H9 (cell line): ENCODE data around the gene TMPRSS2. TPM values are rescaled to one million over a fixed set of nuclear protein-coding genes. Genes with fewer than 3 reads are reported as not detected.

ENCODE experiments used
- DNase-seq: peaks from one replicate; pipeline ENCODE4 v3.0.0-alpha.2; 2017
- H2AFZ ChIP-seq: one replicate; pipeline ENCODE4 v1.6.1; 2013; ENCODE audit warnings: mild to moderate bottlenecking, low read length, control low read depth, moderate library complexity
- H2AK5ac ChIP-seq: 2 replicates; pipeline ENCODE4 v1.6.1; 2013; ENCODE audit warnings: low read length, control low read depth, mixed read lengths; ENCODE audit not compliant: insufficient read length
- H2BK120ac ChIP-seq: one replicate; pipeline ENCODE4 v1.6.1; 2013; ENCODE audit warnings: low read depth, mild to moderate bottlenecking, low read length, control low read depth, inconsistent platforms; ENCODE audit not compliant: poor library complexity, severe bottlenecking
- H2BK12ac ChIP-seq: 2 replicates; pipeline ENCODE4 v1.6.1; 2013; ENCODE audit warnings: low read length, control low read depth, mixed read lengths, low read depth; ENCODE audit not compliant: insufficient read length
- H2BK15ac ChIP-seq: 2 replicates; pipeline ENCODE4 v1.6.1; 2013; ENCODE audit warnings: low read depth, low read length, control low read depth
- H2BK20ac ChIP-seq: one replicate; pipeline ENCODE4 v1.6.1; 2013; ENCODE audit warnings: low read depth, mild to moderate bottlenecking, low read length, control low read depth, inconsistent platforms; ENCODE audit not compliant: poor library complexity, severe bottlenecking
- H2BK5ac ChIP-seq: 2 replicates; pipeline ENCODE4 v1.6.1; 2013; ENCODE audit warnings: low read length, control low read depth, mixed read lengths; ENCODE audit not compliant: insufficient read length
- H3K14ac ChIP-seq: 2 replicates; pipeline ENCODE4 v1.6.1; 2013; ENCODE audit warnings: low read length, control low read depth; ENCODE audit not compliant: insufficient read depth
- H3K18ac ChIP-seq: 2 replicates; pipeline ENCODE4 v1.6.1; 2013; ENCODE audit warnings: low read depth, mild to moderate bottlenecking, mixed read lengths, low read length, control low read depth; ENCODE audit not compliant: insufficient read length
- H3K23ac ChIP-seq: 2 replicates; pipeline ENCODE4 v1.6.1; 2013; ENCODE audit warnings: low read length, control low read depth, mixed read lengths, low read depth; ENCODE audit not compliant: insufficient read length
- H3K23me2 ChIP-seq: 2 replicates; pipeline ENCODE4 v1.6.1; 2013; ENCODE audit warnings: low read depth, mild to moderate bottlenecking, mixed read lengths, low read length, control low read depth; ENCODE audit not compliant: insufficient read length, poor library complexity, severe bottlenecking
- H3K27ac ChIP-seq: 2 replicates; pipeline ENCODE4 v1.5.1; 2013; ENCODE audit warnings: low read length, control low read depth, mixed read lengths, low read depth; ENCODE audit not compliant: insufficient read length
- H3K27me3 ChIP-seq: 2 replicates; pipeline ENCODE4 v1.6.1; 2013; ENCODE audit warnings: low read length, control low read depth, inconsistent platforms; ENCODE audit not compliant: insufficient read depth
- H3K4ac ChIP-seq: 2 replicates; pipeline ENCODE4 v1.6.1; 2013; ENCODE audit warnings: low read depth, mild to moderate bottlenecking, control low read depth, inconsistent platforms, low read length, moderate library complexity
- H3K4me1 ChIP-seq: 2 replicates; pipeline ENCODE4 v1.6.1; 2013; ENCODE audit warnings: low read length, control low read depth, inconsistent platforms; ENCODE audit not compliant: insufficient read depth
- H3K4me2 ChIP-seq: 2 replicates; pipeline ENCODE4 v1.6.1; 2013; ENCODE audit warnings: low read length, control low read depth, mixed read lengths; ENCODE audit not compliant: insufficient read length, insufficient read depth
- H3K56ac ChIP-seq: 2 replicates; pipeline ENCODE4 v1.6.1; 2013; ENCODE audit warnings: low read depth, mild to moderate bottlenecking, mixed read lengths, low read length, control low read depth; ENCODE audit not compliant: insufficient read length
- H3K79me1 ChIP-seq: 2 replicates; pipeline ENCODE4 v1.6.1; 2013; ENCODE audit warnings: low read depth, mild to moderate bottlenecking, moderate library complexity, low read length, control low read depth, inconsistent platforms; ENCODE audit not compliant: insufficient read depth, poor library complexity, severe bottlenecking
- H3K79me2 ChIP-seq: 2 replicates; pipeline ENCODE4 v1.6.1; 2013; ENCODE audit warnings: low read length, control low read depth, inconsistent platforms; ENCODE audit not compliant: insufficient read depth
- H3K9ac ChIP-seq: 2 replicates; pipeline ENCODE4 v1.6.1; 2013; ENCODE audit warnings: low read length, control low read depth, mixed read lengths; ENCODE audit not compliant: insufficient read length; ENCODE audit errors: extremely low read depth
- H3K9me3 ChIP-seq: one replicate; pipeline ENCODE4 v1.6.1; 2013; ENCODE audit warnings: low read depth, low read length, inconsistent platforms; ENCODE audit not compliant: control insufficient read depth
- H3T11ph ChIP-seq: one replicate; pipeline ENCODE4 v1.6.1; 2013; ENCODE audit warnings: mild to moderate bottlenecking, low read length, control low read depth, inconsistent platforms
- H4K20me1 ChIP-seq: one replicate; pipeline ENCODE4 v1.6.1; 2013; ENCODE audit not compliant: control insufficient read depth, insufficient read length, insufficient read depth
- H4K5ac ChIP-seq: 2 replicates; pipeline ENCODE4 v1.6.1; 2013; ENCODE audit warnings: low read depth, mild to moderate bottlenecking, mixed read lengths, low read length, control low read depth; ENCODE audit not compliant: insufficient read length
- H4K8ac ChIP-seq: replicated peaks from 2 replicates; pipeline ENCODE4 v1.6.1; 2013; ENCODE audit warnings: low read length, control low read depth, mixed read lengths, low read depth; ENCODE audit not compliant: insufficient read length
- H4K91ac ChIP-seq: 2 replicates; pipeline ENCODE4 v1.6.1; 2013; ENCODE audit warnings: low read depth, mild to moderate bottlenecking, moderate library complexity, mixed read lengths, low read length, control low read depth; ENCODE audit not compliant: insufficient read length
- H3K27ac Mint-ChIP-seq, 3 experiments: 2 replicates in 2 of 3; 3 replicates in 1 of 3; pipeline ENCODE4 v1.8.0; 2020 to 2021; ENCODE audit warnings: mixed read lengths in 3 of 3, mild to moderate bottlenecking in 1 of 3, moderate library complexity in 1 of 3
- H3K27me3 Mint-ChIP-seq: 2 replicates; pipeline ENCODE4 v1.8.0; 2021; ENCODE audit warnings: low read depth, mild to moderate bottlenecking, moderate library complexity, mixed read lengths
- H3K36me3 Mint-ChIP-seq, 3 experiments: 2 replicates in 2 of 3; 3 replicates in 1 of 3; pipeline ENCODE4 v1.8.0; 2020 to 2021; ENCODE audit warnings: low read depth in 3 of 3, mixed read lengths in 3 of 3; ENCODE audit not compliant: insufficient read depth in 1 of 3
- H3K4me1 Mint-ChIP-seq, 2 experiments: 2 replicates each; pipeline ENCODE4 v1.8.0; 2020; ENCODE audit warnings: mixed read lengths in 2 of 2
- H3K4me3 Mint-ChIP-seq, 2 experiments: 2 replicates in 1 of 2; 3 replicates in 1 of 2; pipeline ENCODE4 v1.8.0; 2020 to 2021; ENCODE audit warnings: mild to moderate bottlenecking in 2 of 2, mixed read lengths in 2 of 2, moderate library complexity in 1 of 2
- H3K9me3 Mint-ChIP-seq, 2 experiments: 2 replicates in 1 of 2; 3 replicates in 1 of 2; pipeline ENCODE4 v1.8.0; 2020; ENCODE audit warnings: mild to moderate bottlenecking in 2 of 2, mixed read lengths in 2 of 2, moderate library complexity in 1 of 2
- WGBS: extraction: QIAGEN DNeasy Blood & Tissue Kit; methylation state at CpG from one replicate; pipeline ENCODE4 v1.1.7; 2013; ENCODE audit warnings: missing lambda C conversion rate, low lambda C conversion rate, mixed read lengths; ENCODE audit not compliant: insufficient read length; ENCODE audit errors: extremely low coverage; 5-methylcytosine and 5-hydroxymethylcytosine counted together
- total RNA-seq: library from RNA; stranded (reverse); gene quantifications from 2 replicates; pipeline ENCODE4 v1.2.1, GENCODE V29; 2021
- TF ChIP-seq, protein P1 (sequence below): fragments of 200-600 bp; sonication (generic); conservative IDR thresholded peaks from 3 replicates; pipeline ENCODE4 v1.8.0; 2021; ENCODE audit warnings: antibody characterized with exemption, mild to moderate bottlenecking

TMPRSS2 gene
- total RNA-seq, 1 experiment from 2014 or later = 12.1 TPM

DNA sequence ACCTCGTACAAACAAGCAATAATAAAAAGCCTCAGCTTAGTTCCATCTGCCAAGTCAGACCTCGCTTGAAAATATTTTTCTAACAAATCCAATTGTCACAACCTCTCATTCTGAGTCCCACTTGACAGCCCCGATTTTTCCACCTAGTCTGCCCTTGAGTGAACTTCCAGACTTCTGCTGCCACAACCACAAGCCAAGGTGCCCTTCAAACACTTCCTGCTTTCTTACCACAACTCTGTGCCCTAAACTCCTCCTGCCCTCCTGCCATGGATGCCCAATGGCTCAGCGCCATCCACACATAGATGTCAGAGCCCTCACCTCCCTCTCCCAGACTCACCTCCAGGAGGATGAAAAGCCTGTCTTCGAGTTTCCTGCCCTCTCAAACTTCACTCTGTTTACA is 3.9 kb downstream of the TMPRSS2 start:
- Mint-ChIP-seq H3K4me1 (peaks cover 32 to 40% of the 10 kb centered on the region in 2 experiments), H3K36me3 (no peaks in the 10 kb centered on the region), H3K4me3 (no peak overlapping the region), H3K27me3 (peaks cover 31% of the 10 kb centered on the region), H3K27ac (no peak overlapping the region), H3K9me3 (no peaks in the 10 kb centered on the region)
- Histone ChIP-seq H2BK20ac (no peak overlapping the region), H2BK12ac (no peak overlapping the region), H3K18ac (no peak overlapping the region), H2AFZ (no peak overlapping the region), H3K27me3 (peaks cover 10% of the 10 kb centered on the region; the same call in 1 of the 2 replicates), H4K20me1 (no peaks in the 10 kb centered on the region), H4K5ac (no peak overlapping the region), H3K14ac (no peak overlapping the region), H3T11ph (no peak overlapping the region), H3K23ac (no peak overlapping the region), H3K56ac (no peak overlapping the region), H3K4me1 (no peaks in the 10 kb centered on the region; the same call in 1 of the 2 replicates), H2BK5ac (no peak overlapping the region), H3K4me2 (no peak overlapping the region), H2AK5ac (no peak overlapping the region), H4K91ac (no peak overlapping the region), H3K9me3 (no peaks in the 10 kb centered on the region), H4K8ac (no peak overlapping the region), H3K23me2 (peaks cover 13% of the 10 kb centered on the region), H2BK120ac (no peak overlapping the region), H3K79me1 (no peaks in the 10 kb centered on the region), H3K27ac (no peak overlapping the region), H3K79me2 (no peaks in the 10 kb centered on the region; the same call in 1 of the 2 replicates), H2BK15ac (no peak overlapping the region), H3K4ac (no peak overlapping the region), H3K9ac (no peak overlapping the region)
- DNase-seq = no peak
- no CpG with 5 or more reads among the region's 5 CpGs for WGBS
- TF ChIP-seq, protein P1, sequence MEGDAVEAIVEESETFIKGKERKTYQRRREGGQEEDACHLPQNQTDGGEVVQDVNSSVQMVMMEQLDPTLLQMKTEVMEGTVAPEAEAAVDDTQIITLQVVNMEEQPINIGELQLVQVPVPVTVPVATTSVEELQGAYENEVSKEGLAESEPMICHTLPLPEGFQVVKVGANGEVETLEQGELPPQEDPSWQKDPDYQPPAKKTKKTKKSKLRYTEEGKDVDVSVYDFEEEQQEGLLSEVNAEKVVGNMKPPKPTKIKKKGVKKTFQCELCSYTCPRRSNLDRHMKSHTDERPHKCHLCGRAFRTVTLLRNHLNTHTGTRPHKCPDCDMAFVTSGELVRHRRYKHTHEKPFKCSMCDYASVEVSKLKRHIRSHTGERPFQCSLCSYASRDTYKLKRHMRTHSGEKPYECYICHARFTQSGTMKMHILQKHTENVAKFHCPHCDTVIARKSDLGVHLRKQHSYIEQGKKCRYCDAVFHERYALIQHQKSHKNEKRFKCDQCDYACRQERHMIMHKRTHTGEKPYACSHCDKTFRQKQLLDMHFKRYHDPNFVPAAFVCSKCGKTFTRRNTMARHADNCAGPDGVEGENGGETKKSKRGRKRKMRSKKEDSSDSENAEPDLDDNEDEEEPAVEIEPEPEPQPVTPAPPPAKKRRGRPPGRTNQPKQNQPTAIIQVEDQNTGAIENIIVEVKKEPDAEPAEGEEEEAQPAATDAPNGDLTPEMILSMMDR = no peak
